AML-193 (cell line): ENCODE measurements around the gene ACSF3.
"Not testable (repeated sequence)": the region's sequence is repeated elsewhere in the genome, so short reads cannot be mapped to it uniquely, and the experiment has no call there.

Experiments used
- DNase-seq, 2 experiments: peaks; one replicate each; lab custom pipeline; 2025; lab: John Stamatoyannopoulos, UW

The ACSF3 gene

GRCh38 chr16:89055894-89056555 is 37.6 kb upstream of the ACSF3 start:
- no peak for DNase-seq

GRCh38 chr16:89056592-89056991 is 37.1 kb upstream of the ACSF3 start:
- DNase-seq: no peak

DNA sequence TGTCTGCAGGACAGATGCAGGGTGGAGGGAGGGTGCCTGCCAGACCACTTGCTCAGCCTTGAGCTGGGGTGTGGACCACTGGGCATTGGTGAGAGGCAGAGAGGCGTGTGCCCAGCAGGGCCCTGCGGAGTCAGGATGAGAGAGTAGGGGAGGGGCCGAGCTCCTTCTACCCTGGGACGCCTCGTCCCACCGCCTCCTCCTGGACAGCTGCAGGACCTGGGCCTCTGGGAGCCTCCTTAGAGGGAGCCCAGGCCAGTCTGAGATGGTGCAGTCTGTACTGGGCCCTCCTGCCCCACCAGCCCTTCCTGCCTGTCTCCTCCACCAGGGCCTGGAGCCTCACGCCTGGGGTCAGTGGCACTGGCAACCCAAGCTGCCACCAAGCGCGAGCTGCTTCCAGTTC is 35.9 kb upstream of the ACSF3 start:
- DNase-seq: no peak

GRCh38 chr16:89058812-89059211 is 34.8 kb upstream of the ACSF3 start:
- no peak for DNase-seq

GRCh38 chr16:89060207-89060794 is 33.4 kb upstream of the ACSF3 start:
- no peak for DNase-seq

DNA sequence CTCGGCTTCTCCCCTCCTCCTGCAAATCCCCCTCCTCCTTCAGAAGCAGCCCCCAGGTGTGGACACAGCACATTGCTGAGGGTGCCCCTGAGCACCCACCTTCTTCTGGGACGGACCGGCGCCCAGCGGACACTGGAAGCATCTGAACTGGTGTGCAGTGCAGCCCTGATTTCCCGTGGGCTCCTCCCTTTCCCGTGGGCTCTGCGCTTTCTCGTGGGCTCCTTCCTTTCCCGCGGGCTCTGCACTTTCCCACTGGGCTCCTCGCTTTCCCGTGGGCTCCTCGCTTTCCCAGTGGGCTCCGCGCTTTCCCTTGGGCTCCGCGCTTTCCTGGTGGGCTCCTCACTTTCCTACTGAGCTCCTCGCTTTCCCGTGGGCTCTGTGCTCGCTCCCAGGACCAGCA is 32.6 kb upstream of the ACSF3 start:
- no peak for DNase-seq

DNA sequence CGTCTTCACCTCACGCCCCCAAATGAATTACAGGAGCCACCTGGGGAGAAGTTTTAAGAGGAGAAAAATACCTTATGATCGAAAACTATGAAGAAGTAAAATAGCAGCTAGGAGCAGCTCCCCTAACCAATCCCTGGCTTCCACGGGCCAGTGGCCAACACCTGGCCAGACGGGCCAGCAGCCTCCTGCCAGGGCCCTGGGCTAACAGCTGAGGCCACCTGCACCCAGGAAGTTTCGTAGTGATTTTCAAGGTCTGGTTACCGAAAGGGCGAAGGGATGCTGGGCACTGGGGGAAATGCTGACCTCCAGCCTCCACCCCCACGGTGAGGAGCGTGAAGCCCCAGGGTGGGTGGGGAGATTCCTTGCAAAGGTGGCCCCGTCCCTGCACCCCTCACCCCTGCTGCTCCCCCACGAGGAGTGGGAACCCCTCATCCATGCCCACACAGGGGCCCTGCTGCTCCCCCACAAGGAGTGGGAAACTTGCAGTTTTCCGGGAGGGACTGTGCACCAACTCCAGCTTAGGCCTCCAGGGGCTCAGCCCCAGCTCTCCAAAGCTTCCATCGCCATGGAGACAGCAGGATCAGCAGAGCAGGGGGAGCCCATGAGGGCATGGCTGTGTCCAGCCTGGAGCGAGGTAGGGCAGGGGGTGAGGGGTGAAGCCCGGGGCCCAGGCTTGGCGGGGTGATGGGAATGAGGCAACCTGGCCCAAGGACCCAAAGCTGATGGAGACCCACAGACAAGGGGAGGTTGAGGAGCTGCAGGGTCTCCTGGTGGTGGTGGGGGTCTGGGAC is 31.9 kb upstream of the ACSF3 start:
- DNase-seq: no peak

DNA sequence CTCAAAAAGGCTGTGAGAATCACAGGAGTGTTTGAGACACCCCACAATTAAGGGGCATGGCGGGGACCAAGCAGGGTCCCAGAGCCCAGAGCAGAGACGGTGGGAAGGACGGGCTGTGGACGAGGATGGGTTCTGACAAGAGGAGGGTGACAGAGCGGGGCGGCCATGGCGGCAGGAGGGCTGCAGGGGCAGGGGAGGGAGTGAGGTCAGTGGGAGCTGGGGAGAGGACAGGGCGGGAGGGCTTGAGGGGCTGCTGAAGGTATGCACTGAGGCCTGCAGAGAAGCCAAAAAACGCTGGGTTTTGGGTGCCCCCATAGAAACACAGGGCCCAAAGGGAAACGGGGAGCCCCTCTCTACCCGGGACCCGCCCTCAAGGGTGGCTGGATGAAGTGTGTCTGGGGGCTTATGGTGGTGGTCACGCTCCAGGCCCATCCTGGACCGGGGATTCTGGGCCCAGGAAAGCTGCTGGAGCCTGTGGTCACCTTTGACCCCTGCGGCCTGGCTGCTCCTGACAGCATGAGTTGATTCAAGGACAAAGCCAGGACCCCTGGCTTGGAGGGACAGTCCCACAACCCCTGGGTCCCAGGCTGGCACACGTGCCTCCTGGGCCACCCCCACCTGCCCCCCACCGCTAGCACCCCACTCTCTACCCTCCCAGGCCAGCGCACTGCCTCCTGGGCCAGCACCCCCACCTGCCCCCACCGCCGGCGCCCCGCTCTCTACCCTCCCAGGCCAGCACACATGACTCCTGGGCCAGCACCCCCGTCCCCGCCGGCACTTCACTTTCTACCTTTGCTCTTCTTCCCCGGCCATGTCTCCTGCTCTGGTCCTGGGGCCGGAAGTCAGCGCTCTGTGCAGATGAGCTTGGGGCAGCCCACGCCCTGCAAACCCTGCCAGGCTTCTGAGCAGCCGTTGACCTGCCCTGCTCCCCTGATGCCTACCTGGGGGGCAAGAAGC is 31.0 kb upstream of the ACSF3 start:
- no peak for DNase-seq

GRCh38 chr16:89063768-89064320 is 29.8 kb upstream of the ACSF3 start:
- no peak for DNase-seq

DNA sequence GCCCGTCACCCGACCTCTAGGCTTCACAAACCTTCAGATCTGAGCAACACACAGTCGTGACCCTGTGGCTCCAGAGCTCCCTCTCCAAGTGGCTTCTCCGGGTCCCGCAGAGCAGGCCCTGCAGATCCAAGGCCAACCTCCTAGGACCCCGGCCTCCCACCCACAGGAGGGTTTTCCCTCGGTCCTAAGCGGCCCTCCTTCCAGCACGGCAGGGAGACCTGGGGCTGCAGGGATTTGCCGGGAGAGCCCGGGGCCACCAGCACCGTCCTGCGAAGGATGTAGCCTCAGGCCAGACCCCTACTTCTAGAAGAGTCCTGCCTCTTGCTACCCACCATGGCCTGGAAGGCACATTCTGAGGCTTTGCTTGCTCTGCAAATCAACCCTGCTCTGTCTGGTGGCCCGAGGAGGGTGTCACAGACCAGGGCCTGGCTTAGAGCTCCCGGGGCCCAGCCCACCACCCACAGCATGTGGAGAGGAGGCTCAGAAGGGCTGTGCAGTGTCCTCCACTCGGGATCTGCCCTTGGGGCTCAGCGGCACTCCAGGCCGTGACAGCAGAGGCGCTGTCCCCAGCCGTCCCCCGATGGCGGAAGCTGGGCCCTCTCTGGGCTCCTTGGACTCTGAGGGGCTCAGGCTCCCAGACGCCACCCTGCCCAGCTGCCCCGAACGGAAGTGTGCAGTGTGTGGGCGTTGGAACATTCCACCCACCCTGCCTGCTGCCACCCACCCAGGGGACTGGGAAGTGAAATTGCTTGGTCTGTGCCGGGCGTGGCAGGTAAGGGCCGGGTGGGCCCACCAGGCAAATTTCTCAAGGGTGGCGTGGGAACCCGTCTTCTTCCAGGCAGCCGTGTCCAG is 28.8 kb upstream of the ACSF3 start:
- no peak for DNase-seq

DNA sequence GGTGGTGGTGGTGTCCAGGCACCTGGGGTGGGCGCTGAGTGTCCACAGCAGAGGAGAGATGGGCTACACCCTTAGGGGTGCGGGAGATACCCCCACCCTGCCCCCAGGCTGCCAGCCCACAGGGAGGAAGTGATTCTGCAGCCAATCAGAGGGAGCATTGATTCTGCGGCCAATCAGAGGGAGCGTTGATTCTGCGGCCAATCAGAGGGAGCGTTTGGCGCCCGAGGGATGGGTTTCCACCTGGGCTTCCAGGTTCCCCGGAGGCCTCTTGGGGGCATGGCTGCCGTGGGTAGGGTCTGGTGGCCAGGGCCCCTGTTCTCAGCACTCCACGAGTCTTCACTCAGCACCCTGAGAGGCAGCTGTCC is 28.2 kb upstream of the ACSF3 start:
- no peak for DNase-seq

DNA sequence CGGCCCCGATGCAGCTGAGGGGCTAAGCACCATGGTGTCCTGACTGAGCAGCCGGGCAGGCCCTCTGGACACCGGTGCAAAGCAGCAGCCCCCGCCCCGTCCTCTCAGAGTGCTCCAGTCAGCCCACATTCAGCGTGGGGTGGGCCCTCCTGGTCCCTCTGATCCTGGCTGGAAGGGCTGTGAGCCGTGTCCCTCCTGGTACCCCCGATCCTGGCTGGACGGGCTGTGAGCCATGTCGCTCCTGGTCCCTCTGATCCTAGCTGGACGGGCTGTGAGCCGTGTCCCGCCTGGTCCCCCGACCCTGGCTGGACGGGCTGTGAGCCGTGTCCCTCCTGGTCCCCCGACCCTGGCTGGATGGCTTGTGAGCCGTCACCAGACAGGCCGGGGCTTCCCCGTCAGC is 26.9 kb upstream of the ACSF3 start:
- no peak for DNase-seq

GRCh38 chr16:89067677-89068443 is 25.8 kb upstream of the ACSF3 start:
- DNase-seq: no peak

GRCh38 chr16:89068814-89069616 is 24.6 kb upstream of the ACSF3 start:
- DNase-seq: not testable (repeated sequence)

DNA sequence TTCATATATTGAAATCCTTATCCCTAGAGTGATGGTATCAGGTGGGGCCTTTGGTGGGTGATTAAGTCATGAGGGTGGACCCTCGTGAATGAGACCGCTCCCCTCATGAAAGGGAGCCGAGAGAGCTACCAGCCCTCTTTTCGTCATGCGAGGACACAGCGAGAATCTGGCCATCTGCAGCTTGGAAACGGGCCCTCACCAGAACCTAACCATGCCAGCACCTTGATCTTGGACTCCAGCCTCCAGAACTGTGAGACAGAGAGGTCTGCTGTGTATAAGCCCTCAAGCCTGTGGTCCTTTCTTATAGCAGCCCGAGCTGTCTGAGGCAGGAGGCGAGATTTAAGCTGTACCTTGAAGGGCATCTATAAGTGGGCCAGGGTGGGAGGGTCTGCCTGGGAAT is 23.7 kb upstream of the ACSF3 start:
- DNase-seq: no peak

- DNase-seq: no peak
These were observed 23.1 kb upstream of the ACSF3 start for GRCh38 chr16:89070590-89070989.

GRCh38 chr16:89071686-89072547 is 21.7 kb upstream of the ACSF3 start:
- no peak for DNase-seq

GRCh38 chr16:89072548-89073130 is 21.0 kb upstream of the ACSF3 start:
- no peak for DNase-seq
